K562 (cell line): ENCODE results near the gene ZNF778. TPM values are rescaled to one million over a fixed set of nuclear protein-coding genes. Genes with fewer than 3 reads are reported as not detected.
A peak's percentile ranks its signal among the peaks of the same experiment; 100 is the strongest.

Source experiments
- ATAC-seq: fragments of 200-7000 bp; cut with Tn5 transposase; 3 replicates; pipeline ENCODE4 v1.9.1; 2020; ENCODE audit warnings: moderate library complexity
- BruUV-seq: library from RNA; stranded (reverse); fragments of 400-500 nt; replicated peaks from 2 replicates; lab custom pipeline; 2021; lab: Mats Ljungman, UMichigan
- CTCF ChIA-PET: fragments of 300-600 bp; formaldehyde crosslinking; extraction: SDS; loops from one replicate; lab custom pipeline; 2021; ENCODE audit warnings: low intra/inter-chr PET ratio; lab: Yijun Ruan, JAX
- POLR2A ChIA-PET: fragments of 300-600, 350-650 bp; sonication (Branson Sonifier 250); formaldehyde crosslinking; extraction: SDS; loops from one replicate; lab custom pipeline; 2021; ENCODE audit warnings: antibody characterized with exemption, inconsistent platforms; lab: Yijun Ruan, JAX
- DNase-seq, 4 experiments: peaks; one replicate each; pipeline versions ENCODE4 v3.0.0 to v3.0.0-alpha.2; 2011 to 2018; ENCODE audit warnings: low spot score in 3 of 4, mixed read lengths in 3 of 4; ENCODE audit errors: extremely low read depth in 1 of 4
- FAIRE-seq: peaks from 2 replicates; lab custom pipeline; 2011; peaks lifted over from hg19 to GRCh38; lab: Jason Lieb, UNC
- H2AFZ ChIP-seq: 2 replicates; pipeline ENCODE4 v1.6.0; 2011; ENCODE audit warnings: low read depth, low read length, control low read depth, inconsistent platforms
- H3K27ac ChIP-seq: fragments of 200-600 bp; 3 replicates; pipeline ENCODE4 v1.8.0; 2011; ENCODE audit warnings: low read depth, mild to moderate bottlenecking, control low read depth, inconsistent platforms, low read length, moderate library complexity, mixed read lengths; ENCODE audit errors: extremely low read depth
- H3K27me3 ChIP-seq, 2 experiments: fragments of 300-600 bp in 1 of 2; 2 replicates in 1 of 2; 3 replicates in 1 of 2; pipeline versions ENCODE4 v1.6.0 to v1.8.0; 2011; ENCODE audit warnings: inconsistent platforms in 2 of 2, low read length in 2 of 2, mild to moderate bottlenecking in 1 of 2, mixed read lengths in 1 of 2, moderate library complexity in 1 of 2; ENCODE audit not compliant: control insufficient read depth in 2 of 2, insufficient read depth in 2 of 2
- H3K36me3 ChIP-seq: fragments of 300-600 bp; 3 replicates; pipeline ENCODE4 v1.8.0; 2011; ENCODE audit warnings: mild to moderate bottlenecking, low read length, inconsistent platforms; ENCODE audit not compliant: control insufficient read depth, insufficient read depth
- H3K4me1 ChIP-seq, 2 experiments: fragments of 200-600 bp in 1 of 2; replicated peaks in 1 of 2; 2 replicates in 1 of 2; 3 replicates in 1 of 2; pipeline versions ENCODE4 v1.5.1 to v1.8.0; 2011; ENCODE audit warnings: inconsistent platforms in 2 of 2, low read length in 2 of 2, mild to moderate bottlenecking in 1 of 2, mixed read lengths in 1 of 2, moderate library complexity in 1 of 2; ENCODE audit not compliant: control insufficient read depth in 2 of 2, insufficient read depth in 2 of 2
- H3K4me2 ChIP-seq: 2 replicates; pipeline ENCODE4 v1.6.1; 2011; ENCODE audit warnings: low read length, control low read depth, inconsistent platforms, mixed read lengths; ENCODE audit not compliant: insufficient read depth
- H3K4me3 ChIP-seq: fragments of 200-600 bp; sonication (generic), shearing (Covaris generic); 2 replicates; pipeline ENCODE4 v1.5.1; 2016; ENCODE audit warnings: control low read depth, inconsistent platforms
- H3K79me2 ChIP-seq: fragments of 200-600 bp; 3 replicates; pipeline ENCODE4 v1.8.0; 2011; ENCODE audit warnings: low read length, inconsistent platforms; ENCODE audit not compliant: control insufficient read depth, insufficient read depth
- H3K9ac ChIP-seq, 2 experiments: 2 replicates each; pipeline versions ENCODE4 v1.6.0 to v1.6.1; 2011; ENCODE audit warnings: low read depth in 2 of 2, low read length in 2 of 2, control low read depth in 1 of 2, inconsistent platforms in 1 of 2, mild to moderate bottlenecking in 1 of 2, mixed read lengths in 1 of 2; ENCODE audit not compliant: insufficient read depth in 1 of 2
- H3K9me1 ChIP-seq: one replicate; pipeline ENCODE4 v1.6.0; 2011; ENCODE audit warnings: inconsistent platforms, mild to moderate bottlenecking, low read length, moderate library complexity; ENCODE audit not compliant: control insufficient read depth, insufficient read depth
- H3K9me3 ChIP-seq: replicated peaks from 2 replicates; pipeline ENCODE4 v1.5.1; 2011; ENCODE audit warnings: low read depth, low read length, inconsistent platforms; ENCODE audit not compliant: control insufficient read depth, insufficient read depth
- H4K20me1 ChIP-seq: replicated peaks from 2 replicates; pipeline ENCODE4 v1.6.1; 2011; ENCODE audit warnings: low read length, inconsistent platforms, mixed read lengths; ENCODE audit not compliant: control insufficient read depth, insufficient read depth
- ARID1B ChIP-seq: fragments of 450-650 bp; IDR thresholded peaks from 2 replicates; pipeline ENCODE4 v1.6.1; 2016; ENCODE audit warnings: antibody characterized with exemption, mild to moderate bottlenecking, inconsistent platforms
- CTCF ChIP-seq, 3 experiments: IDR thresholded peaks in 2 of 3; conservative IDR thresholded peaks in 1 of 3; 2 replicates each; pipeline ENCODE4 v1.5.1; 2011 to 2012; ENCODE audit warnings: low read length in 3 of 3, mild to moderate bottlenecking in 3 of 3, control low read depth in 2 of 3, improper control_type of control experiment in 1 of 3, inconsistent platforms in 1 of 3, low read depth in 1 of 3, mixed read lengths in 1 of 3, moderate library complexity in 1 of 3; ENCODE audit not compliant: insufficient read depth in 2 of 3
- E2F6 ChIP-seq, 2 experiments: IDR thresholded peaks; 2 replicates each; pipeline ENCODE4 v1.6.1; 2011; ENCODE audit warnings: borderline replicate concordance in 1 of 2, control low read depth in 1 of 2, low read depth in 1 of 2, low read length in 1 of 2, mild to moderate bottlenecking in 1 of 2, mixed read lengths in 1 of 2, moderate library complexity in 1 of 2; ENCODE audit not compliant: insufficient read depth in 1 of 2, insufficient read length in 1 of 2, poor library complexity in 1 of 2, severe bottlenecking in 1 of 2; ENCODE audit errors: extremely low read depth in 1 of 2
- GMEB1 ChIP-seq: fragments of 250-450 bp; sonication (Bioruptor Pico); IDR thresholded peaks from 2 replicates; pipeline ENCODE4 v1.4.0; 2020; ENCODE audit warnings: mild to moderate bottlenecking
- MLX ChIP-seq, 2 experiments: fragments of 450-650 bp in 1 of 2; sonication (generic) in 1 of 2; formaldehyde crosslinking; conservative IDR thresholded peaks; 2 replicates each; pipeline versions ENCODE4 v1.4.0 to v1.8.1; 2020 to 2022; ENCODE audit warnings: mild to moderate bottlenecking in 1 of 2, missing genetic modification reagents in 1 of 2
- NR2C1 ChIP-seq, 2 experiments: fragments of 450-650 bp; IDR thresholded peaks; 2 replicates each; pipeline ENCODE4 v1.6.1; 2017; ENCODE audit warnings: mild to moderate bottlenecking in 2 of 2, antibody characterized with exemption in 1 of 2, inconsistent platforms in 1 of 2, missing compliant biosample characterization in 1 of 2, missing genetic modification characterization in 1 of 2
- RAD21 ChIP-seq, 2 experiments: fragments of 250-450 bp in 1 of 2; fragments of 450-650 bp in 1 of 2; sonication (Bioruptor Pico) in 1 of 2; formaldehyde crosslinking in 1 of 2; IDR thresholded peaks in 1 of 2; conservative IDR thresholded peaks in 1 of 2; 2 replicates each; pipeline versions ENCODE4 v1.4.0 to v1.8.0; 2020 to 2022; ENCODE audit warnings: mild to moderate bottlenecking in 2 of 2, moderate library complexity in 1 of 2
- SREBF2 ChIP-seq: sonication (generic); formaldehyde crosslinking; IDR thresholded peaks from 2 replicates; pipeline ENCODE4 v1.4.0; 2020; ENCODE audit warnings: mild to moderate bottlenecking, missing genetic modification reagents
- STAG1 ChIP-seq: sonication (generic); formaldehyde crosslinking; IDR thresholded peaks from 2 replicates; pipeline ENCODE4 v1.5.0; 2020; ENCODE audit warnings: missing genetic modification reagents, borderline replicate concordance
- TARDBP ChIP-seq: fragments of 450-650 bp; IDR thresholded peaks from 2 replicates; pipeline ENCODE4 v1.6.1; 2016
- THAP7 ChIP-seq: fragments of 250-450 bp; sonication (Bioruptor Pico); IDR thresholded peaks from 2 replicates; pipeline ENCODE4 v1.5.0; 2021
- USF1 ChIP-seq: sonication (generic); formaldehyde crosslinking; IDR thresholded peaks from 2 replicates; pipeline ENCODE4 v1.9.0; 2022; ENCODE audit warnings: mild to moderate bottlenecking, missing genetic modification reagents
- ZNF316 ChIP-seq: fragments of 450-650 bp; IDR thresholded peaks from 2 replicates; pipeline ENCODE4 v1.6.1; 2016
- ZNF780A ChIP-seq: fragments of 250-450 bp; sonication (Bioruptor Pico); IDR thresholded peaks from 2 replicates; pipeline ENCODE4 v1.5.0; 2021; ENCODE audit warnings: mild to moderate bottlenecking
- WGBS: fragments of 100-300 bp; shearing (Covaris generic); methylation state at CpG from one replicate; pipeline ENCODE4 v1.1.6; 2016; ENCODE audit warnings: low coverage, mixed read lengths; ENCODE audit not compliant: insufficient coverage; ENCODE audit errors: missing lambda C conversion rate; 5-methylcytosine and 5-hydroxymethylcytosine counted together
- in situ Hi-C: fragments of 300-500 bp; cut with MboI; formaldehyde crosslinking; loops from 4 replicates; pipeline ENCODE4 v1.15.0; 2018; ENCODE audit warnings: inconsistent platforms, mixed read lengths
- intact Hi-C: fragments of 100-400 bp; cut with micrococcal nuclease; formaldehyde crosslinking; loops from 2 replicates; pipeline ENCODE4 v1.14.2; 2022
- polyA plus RNA-seq, 8 experiments: library from polyadenylated mRNA; depleted of rRNA in 4 of 8; stranded (reverse) in 5 of 8; unstranded in 3 of 8; fragments of >200 nt; fragmentation: Nextera tagmentation in 2 of 8; fragmentation: Illumina TruSeq in 1 of 8; extraction: Ambion mirVana in 2 of 8; extraction: Trizol in 1 of 8; gene quantifications; 2 replicates each; pipeline versions ENCODE4 v1.2.1 to v1.2.3, GENCODE V29; 2011 to 2014; ENCODE audit warnings: inconsistent platforms in 1 of 8, missing spikeins in 1 of 8
- total RNA-seq, 7 experiments: library from RNA; depleted of rRNA in 6 of 7; stranded (reverse); fragments of >200 nt in 6 of 7; fragmentation: Illumina TruSeq in 2 of 7; extraction: Trizol in 2 of 7; gene quantifications; 2 replicates each; pipeline versions ENCODE4 v1.2.1 to v1.2.3, GENCODE V29; 2011 to 2021; ENCODE audit warnings: low replicate concordance in 1 of 7

The ZNF778 gene
- total and polyA plus RNA-seq, 9 of the 15 experiments (the other 6 are each of a cell fraction or from before 2014, with no cell fraction given) = 0.70 to 60.6 (median 7.5) TPM

- DNase-seq (no peak), FAIRE-seq (no peak), ATAC-seq (peak; percentile 53)
- Histone ChIP-seq H3K36me3 (no peaks in the 10 kb centered on the region), H3K27ac (no peak overlapping the region), H3K79me2 (no peaks in the 10 kb centered on the region), H3K9me1 (peaks cover 3% of the 10 kb centered on the region), H4K20me1 (no peaks in the 10 kb centered on the region; the same call in 1 of the 2 replicates), H3K9ac (no peak overlapping the region), H3K9me3 (no peaks in the 10 kb centered on the region), H3K4me2 (no peak overlapping the region), H3K4me1 (peaks cover 0 to 51% of the 10 kb centered on the region in 2 experiments; a peak in 3 of 5 replicates), H2AFZ (no peak overlapping the region), H3K27me3 (peaks cover 0 to 31% of the 10 kb centered on the region in 2 experiments; a peak in 2 of 5 replicates), H3K4me3 (no peak overlapping the region)
- in situ Hi-C loops = no loop called here
- 8% methylated on average over 9 of the region's 13 CpGs for WGBS
- BruUV-seq = no TSS peak
- ChIA-PET CTCF (no interaction called here), POLR2A (interaction anchor here (0.9 kb wide), 1 partner anchor 9 kb away, joined by 6 read pairs; no protein-coding TSS in a partner anchor)
- intact Hi-C loops = no loop called here
- TF ChIP-seq SREBF2 (no peak), USF1 (CRISPR knock-in tag) (no peak), NR2C1 (IDR thresholded peaks at IDR 0.05) (no peak), NR2C1 (tag; IDR thresholded peaks at IDR 0.05) (no peak), TARDBP (no peak), ARID1B (no peak), THAP7 (no peak), ZNF780A (CRISPR knock-in tag) (no peak), STAG1 (CRISPR knock-in tag) (peak; percentile 9; the same call in 1 of the 2 replicates), E2F6 (IDR thresholded peaks at IDR 0.05; ENCODE audit: borderline replicate concordance in 1 of 2, extremely low read depth in 1 of 2, insufficient read depth in 1 of 2, insufficient read length in 1 of 2, low read depth in 1 of 2, low read length in 1 of 2, poor library complexity in 1 of 2, severe bottlenecking in 1 of 2) (peak in 1 of 2 experiments; percentile 33), ZNF316 (no peak), GMEB1 (CRISPR knock-in tag) (no peak), CTCF (IDR thresholded peaks at IDR 0.05 in 2 of 3, conservative IDR thresholded peaks at IDR 0.05 in 1 of 3; ENCODE audit: insufficient read depth in 2 of 3, low read depth in 1 of 3, low read length in 3 of 3) (0 out of 6 replicates have a peak, but pooled peaks of 1 of the 3 experiments have one; percentile 21), MLX (CRISPR knock-in tag; conservative IDR thresholded peaks at IDR 0.05) (no peak), RAD21 (CRISPR knock-in tag; conservative IDR thresholded peaks at IDR 0.05 in 1 of 2, IDR thresholded peaks at IDR 0.05 in 1 of 2) (peak in 1 of 2 experiments; percentile 28; a peak in 2 of 4 replicates)
Measured at GRCh38 chr16:89183463-89183862, 34.0 kb upstream of the ZNF778 start.
